Activated naive CD4-positive, alpha-beta T cell treated with anti-CD3 and anti-CD28 coated beads, Interleukin-2, amount 50 U/mL, for 72 hours (primary cell): Measurements from ENCODE around the gene AKR1C3. TPM values are rescaled to one million over a fixed set of nuclear protein-coding genes. Genes with fewer than 3 reads are reported as not detected.
"Not testable (repeated sequence)": the region's sequence is repeated elsewhere in the genome, so short reads cannot be mapped to it uniquely, and the experiment has no call there.

Source experiments
- ATAC-seq, 2 donors: fragments of 150-1000 bp; cut with Tn5 transposase; 2 replicates each; pipeline ENCODE4 v1.10.0; 2021; ENCODE audit warnings: mild to moderate bottlenecking in 2 of 2, moderate library complexity in 2 of 2
- DNase-seq, 2 donors: peaks; one replicate each; pipeline ENCODE4 v3.0.0; 2021 to 2022; ENCODE audit warnings: low spot score in 2 of 2
- H3K27ac Mint-ChIP-seq, 2 donors: one replicate each; pipeline ENCODE4 v1.8.0; 2022; ENCODE audit warnings: mild to moderate bottlenecking in 2 of 2, mixed read lengths in 2 of 2
- H3K36me3 Mint-ChIP-seq, 2 donors: one replicate each; pipeline ENCODE4 v1.8.0; 2022; ENCODE audit warnings: mixed read lengths in 2 of 2
- H3K9me3 Mint-ChIP-seq, 2 donors: one replicate each; pipeline ENCODE4 v1.8.0; 2022; ENCODE audit warnings: mixed read lengths in 2 of 2
- total RNA-seq, 2 donors: library from RNA; stranded (reverse); gene quantifications; one replicate each; pipeline ENCODE4 v1.2.3, GENCODE V29; 2022

AKR1C3 gene
- total RNA-seq, 2 donors from 2014 or later, result 1.5 TPM; not detected in 1

- ATAC-seq, result no peak
- Mint-ChIP-seq H3K36me3 (peaks cover 4 to 7% of the 10 kb centered on the region in 2 donors), H3K27ac (no peak overlapping the region), H3K9me3 (peaks cover 0 to 6% of the 10 kb centered on the region in 2 donors)
- no peak for DNase-seq
These were observed 14.6 kb downstream of the AKR1C3 start for GRCh38 chr10:5108658-5109416.

GRCh38 chr10:5109861-5110260 lies 15.6 kb downstream of the AKR1C3 start:
- H3K36me3 Mint-ChIP-seq, H3K27ac Mint-ChIP-seq, ATAC-seq, DNase-seq, H3K9me3 Mint-ChIP-seq: not testable (repeated sequence)

GRCh38 chr10:5116621-5117020 lies 22.4 kb downstream of the AKR1C3 start:
- ATAC-seq, result no peak
- no peaks in the 10 kb centered on the region for H3K36me3 Mint-ChIP-seq

GRCh38 chr10:5117026-5117425 lies 22.8 kb downstream of the AKR1C3 start:
- no peak for ATAC-seq
- DNase-seq, result no peak
- H3K9me3 Mint-ChIP-seq, result peaks cover 0 to 4% of the 10 kb centered on the region in 2 donors
- H3K36me3 Mint-ChIP-seq, result no peaks in the 10 kb centered on the region
- H3K27ac Mint-ChIP-seq, result no peak overlapping the region

More at GRCh38 chr10:5116621-5117020, 22.4 kb downstream of the AKR1C3 start:
- no peak for DNase-seq
- Mint-ChIP-seq H3K9me3 (peaks cover 0 to 4% of the 10 kb centered on the region in 2 donors), H3K27ac (no peak overlapping the region)

GRCh38 chr10:5119997-5120396 lies 25.8 kb downstream of the AKR1C3 start:
- not testable (repeated sequence) for ATAC-seq, H3K9me3 Mint-ChIP-seq, H3K36me3 Mint-ChIP-seq, DNase-seq, H3K27ac Mint-ChIP-seq

GRCh38 chr10:5123886-5124285 lies 29.7 kb downstream of the AKR1C3 start:
- peaks cover 4% of the 10 kb centered on the region in 2 donors for H3K9me3 Mint-ChIP-seq
- DNase-seq, result no peak
- ATAC-seq, result no peak
- H3K27ac Mint-ChIP-seq, result no peak overlapping the region
- H3K36me3 Mint-ChIP-seq, result peaks cover 0 to 11% of the 10 kb centered on the region in 2 donors

GRCh38 chr10:5125315-5126044 lies 31.3 kb downstream of the AKR1C3 start:
- Mint-ChIP-seq H3K9me3 (peaks cover 4 to 5% of the 10 kb centered on the region in 2 donors), H3K27ac (no peak overlapping the region), H3K36me3 (peaks cover 0 to 11% of the 10 kb centered on the region in 2 donors)
- DNase-seq (no peak), ATAC-seq (no peak)

GRCh38 chr10:5135581-5135980 lies 41.4 kb downstream of the AKR1C3 start:
- peaks cover 9 to 11% of the 10 kb centered on the region in 2 donors for H3K36me3 Mint-ChIP-seq

GRCh38 chr10:5136468-5137087 lies 42.4 kb downstream of the AKR1C3 start:
- ATAC-seq (no peak), DNase-seq (no peak)
- H3K27ac Mint-ChIP-seq, result no peak overlapping the region
- H3K9me3 Mint-ChIP-seq, result peaks cover 10 to 20% of the 10 kb centered on the region in 2 donors
- H3K36me3 Mint-ChIP-seq, result peaks cover 9 to 11% of the 10 kb centered on the region in 2 donors

More at GRCh38 chr10:5135581-5135980, 41.4 kb downstream of the AKR1C3 start:
- no peak for ATAC-seq
- DNase-seq, result no peak
- no peak overlapping the region for H3K27ac Mint-ChIP-seq
- H3K9me3 Mint-ChIP-seq, result peaks cover 10 to 20% of the 10 kb centered on the region in 2 donors

GRCh38 chr10:5137699-5138098 lies 43.5 kb downstream of the AKR1C3 start:
- not testable (repeated sequence) for H3K27ac Mint-ChIP-seq
- H3K9me3 Mint-ChIP-seq, result peaks cover 10 to 20% of the 10 kb centered on the region in 2 donors

GRCh38 chr10:5142199-5142598 lies 48.0 kb downstream of the AKR1C3 start:
- Mint-ChIP-seq H3K27ac (no peak overlapping the region), H3K36me3 (peaks cover 6 to 8% of the 10 kb centered on the region in 2 donors), H3K9me3 (peaks cover 7 to 15% of the 10 kb centered on the region in 2 donors)
- ATAC-seq, result no peak
- no peak for DNase-seq

More at GRCh38 chr10:5137699-5138098, 43.5 kb downstream of the AKR1C3 start:
- peaks cover 9 to 11% of the 10 kb centered on the region in 2 donors for H3K36me3 Mint-ChIP-seq
- not testable (repeated sequence) for ATAC-seq, DNase-seq

- no peak overlapping the region for H3K27ac Mint-ChIP-seq
These were observed 48.9 kb downstream of the AKR1C3 start for GRCh38 chr10:5143137-5143536.

GRCh38 chr10:5146920-5147254 lies 52.7 kb downstream of the AKR1C3 start:
- no peak for DNase-seq
- peaks cover 0 to 5% of the 10 kb centered on the region in 2 donors for H3K9me3 Mint-ChIP-seq
- ATAC-seq, result no peak
- H3K27ac Mint-ChIP-seq, result no peak overlapping the region
- no peaks in the 10 kb centered on the region for H3K36me3 Mint-ChIP-seq

More at GRCh38 chr10:5143137-5143536, 48.9 kb downstream of the AKR1C3 start:
- ATAC-seq, result no peak
- DNase-seq, result no peak
- no peaks in the 10 kb centered on the region for H3K36me3 Mint-ChIP-seq
- H3K9me3 Mint-ChIP-seq, result peaks cover 0 to 11% of the 10 kb centered on the region in 2 donors

- no peak for DNase-seq
- Mint-ChIP-seq H3K9me3 (peaks cover 0 to 5% of the 10 kb centered on the region in 2 donors), H3K36me3 (no peaks in the 10 kb centered on the region), H3K27ac (no peak overlapping the region)
- no peak for ATAC-seq
These were observed 53.2 kb downstream of the AKR1C3 start for GRCh38 chr10:5147255-5147980.

GRCh38 chr10:5147981-5148677 lies 53.9 kb downstream of the AKR1C3 start:
- Mint-ChIP-seq H3K9me3 (peaks cover 0 to 5% of the 10 kb centered on the region in 2 donors), H3K27ac (no peak overlapping the region), H3K36me3 (no peaks in the 10 kb centered on the region)
- ATAC-seq (no peak), DNase-seq (no peak)

- ATAC-seq, result no peak
- no peaks in the 10 kb centered on the region for H3K36me3 Mint-ChIP-seq
- H3K27ac Mint-ChIP-seq, result no peak overlapping the region
These were observed 54.4 kb downstream of the AKR1C3 start for GRCh38 chr10:5148678-5149032.

More at GRCh38 chr10:5148678-5149032, 54.4 kb downstream of the AKR1C3 start:
- DNase-seq, result no peak
- peaks cover 0 to 5% of the 10 kb centered on the region in 2 donors for H3K9me3 Mint-ChIP-seq
